Calu3 (cell line): ENCODE data around the gene OMP. TPM values are rescaled to one million over a fixed set of nuclear protein-coding genes. Genes with fewer than 3 reads are reported as not detected.

Experiments
- BruUV-seq: library from RNA; stranded (reverse); fragments of 400-500 nt; replicated peaks from 2 replicates; lab custom pipeline; 2021; lab: Mats Ljungman, UMichigan
- CTCF ChIA-PET: fragments of 300-600 bp; sonication (Branson Sonifier 250); formaldehyde crosslinking; loops from one replicate; lab custom pipeline; 2022; ENCODE audit warnings: antibody characterized with exemption; lab: Charles Lee
- DNase-seq: peaks from one replicate; pipeline ENCODE4 v3.0.0; 2022
- H3K27ac Mint-ChIP-seq: one replicate; pipeline ENCODE4 v1.8.0; 2022; ENCODE audit warnings: mixed read lengths; ENCODE audit not compliant: unreplicated experiment
- H3K27me3 Mint-ChIP-seq: one replicate; pipeline ENCODE4 v1.8.0; 2022; ENCODE audit warnings: mixed read lengths; ENCODE audit not compliant: unreplicated experiment
- H3K36me3 Mint-ChIP-seq: one replicate; pipeline ENCODE4 v1.8.0; 2022; ENCODE audit warnings: mild to moderate bottlenecking, moderate library complexity, mixed read lengths; ENCODE audit not compliant: insufficient read depth, unreplicated experiment
- H3K4me1 Mint-ChIP-seq: one replicate; pipeline ENCODE4 v1.8.0; 2022; ENCODE audit warnings: mild to moderate bottlenecking, low read depth, mixed read lengths; ENCODE audit not compliant: unreplicated experiment
- H3K4me3 Mint-ChIP-seq: one replicate; pipeline ENCODE4 v1.8.0; 2022; ENCODE audit warnings: mild to moderate bottlenecking, low read depth, moderate library complexity, mixed read lengths; ENCODE audit not compliant: unreplicated experiment
- H3K9me3 Mint-ChIP-seq: one replicate; pipeline ENCODE4 v1.8.0; 2022; ENCODE audit warnings: low read depth, mixed read lengths; ENCODE audit not compliant: unreplicated experiment
- CTCF ChIP-seq: fragments of 200-600 bp; IDR thresholded peaks from one replicate; pipeline ENCODE4 v1.8.0; 2022; ENCODE audit warnings: antibody characterized with exemption; ENCODE audit not compliant: unreplicated experiment
- intact Hi-C: fragments of 100-400 bp; cut with micrococcal nuclease; formaldehyde crosslinking; loops from one replicate; pipeline ENCODE4 v1.10.0; 2022; ENCODE audit not compliant: unreplicated experiment
- total RNA-seq: library from RNA; stranded (reverse); gene quantifications from 2 replicates; pipeline ENCODE4 v1.2.3, GENCODE V29; 2022

Gene OMP
- total RNA-seq, 1 experiment from 2014 or later, result 1.1 TPM

GRCh38 chr11:77136784-77137420, 34.3 kb downstream of the OMP start:
- no peak for DNase-seq
- no peaks in the 10 kb centered on the region for H3K36me3 Mint-ChIP-seq
- peaks cover 9% of the 10 kb centered on the region for H3K27me3 Mint-ChIP-seq
- H3K4me3 Mint-ChIP-seq, result no peak overlapping the region
- CTCF ChIA-PET, result no interaction called here
- no peak overlapping the region for H3K27ac Mint-ChIP-seq
- H3K9me3 Mint-ChIP-seq, result no peaks in the 10 kb centered on the region
- H3K4me1 Mint-ChIP-seq, result peaks cover 13% of the 10 kb centered on the region
- no TSS peak for BruUV-seq
- TF ChIP-seq CTCF, result no peak
- intact Hi-C loops, result no loop called here

- no peak overlapping the region for H3K27ac Mint-ChIP-seq
- H3K4me3 Mint-ChIP-seq, result no peak overlapping the region
- intact Hi-C loops, result no loop called here
- CTCF ChIA-PET, result no interaction called here
- no peaks in the 10 kb centered on the region for H3K36me3 Mint-ChIP-seq
- H3K4me1 Mint-ChIP-seq, result peaks cover 13% of the 10 kb centered on the region
- no peak for TF ChIP-seq CTCF
- H3K27me3 Mint-ChIP-seq, result peaks cover 11% of the 10 kb centered on the region
- BruUV-seq, result no TSS peak
- no peak for DNase-seq
- no peaks in the 10 kb centered on the region for H3K9me3 Mint-ChIP-seq
Measured at GRCh38 chr11:77137421-77137820, 34.8 kb downstream of the OMP start.

DNA sequence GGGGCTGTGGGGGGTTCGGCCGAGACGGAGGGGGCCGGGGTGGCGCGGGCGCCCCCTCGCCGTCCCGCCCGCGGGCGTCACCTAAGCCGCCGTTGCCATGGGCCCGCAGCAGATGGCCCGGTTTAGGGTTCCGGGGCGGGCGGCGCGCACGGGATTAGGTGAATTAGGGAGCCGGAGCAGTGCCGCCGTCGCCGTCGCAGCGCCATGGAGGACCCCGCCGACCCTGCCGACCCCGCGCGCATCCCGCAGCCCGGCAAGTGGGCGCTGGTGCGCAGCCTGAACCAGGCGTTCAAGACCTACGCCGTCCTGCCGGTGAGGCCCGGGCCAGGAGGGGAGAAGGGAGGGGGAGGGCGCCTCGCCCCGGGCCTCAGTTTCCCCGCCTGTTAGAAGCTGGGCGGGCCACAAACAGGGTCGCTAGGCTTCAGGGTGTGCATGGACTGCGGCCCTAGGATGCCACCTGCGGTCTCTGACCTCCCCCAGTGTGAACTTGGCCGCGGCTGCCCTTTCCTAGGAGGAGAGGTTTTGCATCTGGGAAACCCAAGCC, 35.5 kb downstream of the OMP start:
- no peaks in the 10 kb centered on the region for H3K9me3 Mint-ChIP-seq
- BruUV-seq, result no TSS peak

GRCh38 chr11:77139201-77139600, 36.6 kb downstream of the OMP start:
- no peak for DNase-seq
- CTCF ChIA-PET, result no interaction called here
- intact Hi-C loops, result no loop called here
- no peak for TF ChIP-seq CTCF
- Mint-ChIP-seq H3K4me3 (no peak overlapping the region), H3K27me3 (peaks cover 23% of the 10 kb centered on the region), H3K27ac (no peak overlapping the region), H3K9me3 (no peaks in the 10 kb centered on the region), H3K4me1 (peaks cover 13% of the 10 kb centered on the region), H3K36me3 (no peaks in the 10 kb centered on the region)
- BruUV-seq, result no TSS peak

More for the DNA sequence above, 35.5 kb downstream of the OMP start:
- intact Hi-C loops, result no loop called here
- Mint-ChIP-seq H3K27ac (no peak overlapping the region), H3K27me3 (peaks cover 18% of the 10 kb centered on the region), H3K36me3 (no peaks in the 10 kb centered on the region), H3K4me1 (peaks cover 13% of the 10 kb centered on the region), H3K4me3 (no peak overlapping the region)
- CTCF ChIA-PET, result no interaction called here
- TF ChIP-seq CTCF, result no peak
- no peak for DNase-seq
